ENCODE measurements around the gene CTXND2. TPM values are rescaled to one million over a fixed set of nuclear protein-coding genes. Genes with fewer than 3 reads are reported as not detected.

CTXND2 gene
- polyA plus RNA-seq, 1 donor (not counting 4 experiments of a cell fraction or from before 2014, with no cell fraction given): not detected

GRCh38 chr1:150874455-150875196 lies 12.3 kb upstream of the CTXND2 start:
- H3K4me2 ChIP-seq (ENCODE audit: control insufficient read depth, extremely low read depth, insufficient read depth, low read depth, low read length): peak overlapping the region; percentile 93
- no peak for FAIRE-seq
- peak overlapping the region; percentile 88 to 95 (median 95) for H3K4me3 ChIP-seq (ENCODE audit: control insufficient read depth in 2 of 3, extremely low read depth in 1 of 3, insufficient read depth in 2 of 3, low read depth in 1 of 3, low read length in 3 of 3)
- no peaks in the 10 kb centered on the region for H3K27me3 ChIP-seq (ENCODE audit: control insufficient read depth, extremely low read depth, insufficient read depth, low read length)
- H3K36me3 ChIP-seq (ENCODE audit: control insufficient read depth in 2 of 2, extremely low read depth in 1 of 2, insufficient read depth in 2 of 2, low read length in 2 of 2): peaks cover 2 to 4% of the 10 kb centered on the region in 2 experiments
- dilution Hi-C loops (cut with MboI; ENCODE audit: extremely low pct_ligation_motif_present, low sequenced_read_pairs): no loop called here
- TF ChIP-seq EZH2 (IDR thresholded peaks at IDR 0.05; ENCODE audit: low read length): no peak
- TF ChIP-seq CTCF (optimal IDR thresholded peaks at IDR 0.05 in 1 of 3, IDR thresholded peaks at IDR 0.05 in 1 of 3, conservative IDR thresholded peaks at IDR 0.05 in 1 of 3; ENCODE audit: extremely low read depth in 1 of 3, insufficient read depth in 2 of 3, low read length in 3 of 3): no peak
- DNase-seq (ENCODE audit: low read depth, low spot score): no peak
- H2AFZ ChIP-seq (ENCODE audit: control insufficient read depth, low read length): no peak overlapping the region
- peaks cover 12% of the 10 kb centered on the region for H3K4me1 ChIP-seq (ENCODE audit: control insufficient read depth, extremely low read depth, insufficient read depth, low read length)
- H3K79me2 ChIP-seq (ENCODE audit: control insufficient read depth, insufficient read depth, low read length): peaks cover 39% of the 10 kb centered on the region
- H3K9me3 ChIP-seq (ENCODE audit: control insufficient read depth, low read depth, low read length): no peaks in the 10 kb centered on the region
- H3K9ac ChIP-seq (ENCODE audit: control insufficient read depth, extremely low read depth, insufficient read depth, low read length): peak overlapping the region; percentile 83
- H3K9me1 ChIP-seq (ENCODE audit: control insufficient read depth, extremely low read depth, insufficient read depth, low read length): no peaks in the 10 kb centered on the region
- no peaks in the 10 kb centered on the region for H4K20me1 ChIP-seq (ENCODE audit: control insufficient read depth, extremely low read depth, insufficient read depth, low read length)
- no peak overlapping the region for H3K27ac ChIP-seq (ENCODE audit: control insufficient read depth, insufficient read depth, low read length)

- dilution Hi-C loops (cut with MboI; ENCODE audit: extremely low pct_ligation_motif_present, low sequenced_read_pairs): no loop called here
- Histone ChIP-seq H4K20me1 (ENCODE audit: control insufficient read depth, extremely low read depth, insufficient read depth, low read length) (no peaks in the 10 kb centered on the region), H3K79me2 (ENCODE audit: control insufficient read depth, insufficient read depth, low read length) (peaks cover 33% of the 10 kb centered on the region), H3K4me1 (ENCODE audit: control insufficient read depth, extremely low read depth, insufficient read depth, low read length) (peaks cover 12% of the 10 kb centered on the region), H3K4me2 (ENCODE audit: control insufficient read depth, extremely low read depth, insufficient read depth, low read depth, low read length) (peak overlapping the region; percentile 93), H3K36me3 (ENCODE audit: control insufficient read depth in 2 of 2, extremely low read depth in 1 of 2, insufficient read depth in 2 of 2, low read length in 2 of 2) (peaks cover 2 to 4% of the 10 kb centered on the region in 2 experiments), H3K9ac (ENCODE audit: control insufficient read depth, extremely low read depth, insufficient read depth, low read length) (peak overlapping the region; percentile 83), H3K4me3 (ENCODE audit: control insufficient read depth in 2 of 3, extremely low read depth in 1 of 3, insufficient read depth in 2 of 3, low read depth in 1 of 3, low read length in 3 of 3) (peak overlapping the region; percentile 88 to 95 (median 95)), H3K9me3 (ENCODE audit: control insufficient read depth, low read depth, low read length) (no peaks in the 10 kb centered on the region), H2AFZ (ENCODE audit: control insufficient read depth, low read length) (peak overlapping the region; percentile 69), H3K9me1 (ENCODE audit: control insufficient read depth, extremely low read depth, insufficient read depth, low read length) (no peaks in the 10 kb centered on the region), H3K27ac (ENCODE audit: control insufficient read depth, insufficient read depth, low read length) (peak overlapping the region; percentile 75), H3K27me3 (ENCODE audit: control insufficient read depth, extremely low read depth, insufficient read depth, low read length) (no peaks in the 10 kb centered on the region)
- no peak for FAIRE-seq
- no peak for DNase-seq (ENCODE audit: low read depth, low spot score)
- TF ChIP-seq EZH2 (IDR thresholded peaks at IDR 0.05; ENCODE audit: low read length): no peak
- TF ChIP-seq CTCF (optimal IDR thresholded peaks at IDR 0.05 in 1 of 3, IDR thresholded peaks at IDR 0.05 in 1 of 3, conservative IDR thresholded peaks at IDR 0.05 in 1 of 3; ENCODE audit: extremely low read depth in 1 of 3, insufficient read depth in 2 of 3, low read length in 3 of 3): no peak
Observed at GRCh38 chr1:150875197-150876118, 11.5 kb upstream of the CTXND2 start.

Measured in keratinocyte (primary cell).